Rectal smooth muscle tissue (tissue), 1 donor: ENCODE data around the gene TUBB2A.

Experiments
- H3K27ac ChIP-seq: one replicate; pipeline ENCODE4 v1.7.0; 2013; ENCODE audit warnings: low read depth, low read length, inconsistent platforms
- H3K27me3 ChIP-seq: one replicate; pipeline ENCODE4 v1.7.0; 2013; ENCODE audit warnings: low read length; ENCODE audit not compliant: control insufficient read depth, insufficient read depth
- H3K36me3 ChIP-seq: one replicate; pipeline ENCODE4 v1.7.0; 2013; ENCODE audit warnings: low read length; ENCODE audit not compliant: control insufficient read depth, insufficient read depth
- H3K4me1 ChIP-seq: one replicate; pipeline ENCODE4 v1.7.0; 2013; ENCODE audit warnings: low read length; ENCODE audit not compliant: control insufficient read depth, insufficient read depth
- H3K4me3 ChIP-seq: one replicate; pipeline ENCODE4 v1.7.0; 2013; ENCODE audit warnings: low read length
- H3K9ac ChIP-seq: one replicate; pipeline ENCODE4 v1.7.0; 2013; ENCODE audit warnings: low read length

The TUBB2A gene

GRCh38 chr6:3122823-3123182 lies 34.5 kb downstream of the TUBB2A start:
- Histone ChIP-seq H3K9ac (no peak overlapping the region), H3K27ac (no peak overlapping the region), H3K27me3 (no peaks in the 10 kb centered on the region), H3K4me1 (peaks cover 8% of the 10 kb centered on the region), H3K4me3 (no peak overlapping the region), H3K36me3 (no peaks in the 10 kb centered on the region)

GRCh38 chr6:3120765-3121089 lies 36.6 kb downstream of the TUBB2A start:
- Histone ChIP-seq H3K27me3 (no peaks in the 10 kb centered on the region), H3K4me3 (no peak overlapping the region), H3K27ac (no peak overlapping the region), H3K9ac (no peak overlapping the region), H3K36me3 (no peaks in the 10 kb centered on the region), H3K4me1 (peaks cover 10% of the 10 kb centered on the region)

- Histone ChIP-seq H3K4me1 (peaks cover 10% of the 10 kb centered on the region), H3K27ac (peak overlapping the region; percentile 98), H3K4me3 (peak overlapping the region; percentile 72), H3K9ac (peak overlapping the region; percentile 5), H3K36me3 (peaks cover 4% of the 10 kb centered on the region), H3K27me3 (no peaks in the 10 kb centered on the region)
Measured at GRCh38 chr6:3119040-3119723, 38.2 kb downstream of the TUBB2A start.

- Histone ChIP-seq H3K36me3 (peaks cover 5% of the 10 kb centered on the region), H3K4me1 (peaks cover 10% of the 10 kb centered on the region), H3K27me3 (no peaks in the 10 kb centered on the region), H3K9ac (peak within 1 kb of the TSS; percentile 5), H3K4me3 (peak within 1 kb of the TSS; percentile 72), H3K27ac (peak within 1 kb of the TSS; percentile 98)
Measured at GRCh38 chr6:3118353-3119039, 38.8 kb downstream of the TUBB2A start, which contains the start of gene BPHL. TSS of gene BPHL (plus strand) at chr6:3118711. CDS start at chr6:3118741, 30 bp downstream.

GRCh38 chr6:3117912-3118352 lies 39.4 kb downstream of the TUBB2A start:
- H3K36me3 ChIP-seq: peaks cover 10% of the 10 kb centered on the region
- H3K4me3 ChIP-seq: peak overlapping the region; percentile 72
- H3K9ac ChIP-seq: no peak overlapping the region
- H3K4me1 ChIP-seq: peaks cover 10% of the 10 kb centered on the region
- H3K27ac ChIP-seq: peak overlapping the region; percentile 98
- no peaks in the 10 kb centered on the region for H3K27me3 ChIP-seq

GRCh38 chr6:3114377-3114776 lies 43.0 kb downstream of the TUBB2A start:
- H3K36me3 ChIP-seq: peaks cover 10% of the 10 kb centered on the region

GRCh38 chr6:3109761-3110160 lies 47.6 kb downstream of the TUBB2A start:
- H3K36me3 ChIP-seq: peaks cover 19% of the 10 kb centered on the region
- H3K27me3 ChIP-seq: no peaks in the 10 kb centered on the region
- H3K4me3 ChIP-seq: no peak overlapping the region
- no peak overlapping the region for H3K27ac ChIP-seq
- H3K4me1 ChIP-seq: no peaks in the 10 kb centered on the region
- no peak overlapping the region for H3K9ac ChIP-seq

More at GRCh38 chr6:3114377-3114776, 43.0 kb downstream of the TUBB2A start:
- no peak overlapping the region for H3K27ac ChIP-seq
- no peak overlapping the region for H3K9ac ChIP-seq
- H3K4me1 ChIP-seq: peaks cover 8% of the 10 kb centered on the region
- H3K27me3 ChIP-seq: no peaks in the 10 kb centered on the region
- no peak overlapping the region for H3K4me3 ChIP-seq

GRCh38 chr6:3108746-3109414 lies 48.5 kb downstream of the TUBB2A start:
- Histone ChIP-seq H3K27me3 (no peaks in the 10 kb centered on the region), H3K4me1 (no peaks in the 10 kb centered on the region), H3K9ac (no peak overlapping the region), H3K4me3 (no peak overlapping the region), H3K36me3 (peaks cover 22% of the 10 kb centered on the region), H3K27ac (no peak overlapping the region)
